H1 (cell line): ENCODE results near the gene R3HCC1L.

Source experiments
- ATF2 ChIP-seq: IDR thresholded peaks from 2 replicates; pipeline ENCODE4 v1.6.1; 2012; ENCODE audit warnings: low read length, inconsistent platforms
- CHD1 ChIP-seq: IDR thresholded peaks from 2 replicates; pipeline ENCODE4 v1.6.1; 2012; ENCODE audit warnings: low read depth, low read length, improper control_type of control experiment
- CHD7 ChIP-seq: fragments of 300-600 bp; sonication (generic); IDR thresholded peaks from 2 replicates; pipeline ENCODE4 v1.7.1; 2012; ENCODE audit warnings: low read length, moderate library complexity, mild to moderate bottlenecking, inconsistent platforms; ENCODE audit not compliant: insufficient replicate concordance
- CREB1 ChIP-seq: IDR thresholded peaks from 2 replicates; pipeline ENCODE4 v1.6.1; 2012; ENCODE audit warnings: inconsistent platforms
- FOSL1 ChIP-seq: IDR thresholded peaks from 2 replicates; pipeline ENCODE4 v1.6.1; 2011; ENCODE audit warnings: mild to moderate bottlenecking, low read depth, low read length, moderate library complexity; ENCODE audit not compliant: insufficient read depth
- POLR2A ChIP-seq, 2 experiments: IDR thresholded peaks; 1 replicate in 1 of 2; 2 replicates in 1 of 2; pipeline ENCODE4 v1.6.1; 2011; ENCODE audit warnings: low read depth in 2 of 2, low read length in 2 of 2, mild to moderate bottlenecking in 2 of 2; ENCODE audit errors: control extremely low read depth in 1 of 2
- POLR2AphosphoS5 ChIP-seq: IDR thresholded peaks from 2 replicates; pipeline ENCODE4 v1.6.1; 2011; ENCODE audit warnings: low read depth, low read length
- SAP30 ChIP-seq: fragments of 300-600 bp; sonication (generic); IDR thresholded peaks from 2 replicates; pipeline ENCODE4 v1.7.1; 2012; ENCODE audit warnings: low read length, moderate library complexity, mild to moderate bottlenecking, inconsistent platforms; ENCODE audit not compliant: insufficient read depth, insufficient replicate concordance
- SP4 ChIP-seq: IDR thresholded peaks from 2 replicates; pipeline ENCODE4 v1.6.1; 2012; ENCODE audit warnings: low read length, inconsistent platforms
- TAF1 ChIP-seq: IDR thresholded peaks from 2 replicates; pipeline ENCODE4 v1.6.1; 2011; ENCODE audit warnings: mild to moderate bottlenecking, low read depth, low read length
- TF ChIP-seq, protein P1 (sequence below): IDR thresholded peaks from 2 replicates; pipeline ENCODE4 v1.6.1; 2012; ENCODE audit warnings: inconsistent platforms

DNA sequence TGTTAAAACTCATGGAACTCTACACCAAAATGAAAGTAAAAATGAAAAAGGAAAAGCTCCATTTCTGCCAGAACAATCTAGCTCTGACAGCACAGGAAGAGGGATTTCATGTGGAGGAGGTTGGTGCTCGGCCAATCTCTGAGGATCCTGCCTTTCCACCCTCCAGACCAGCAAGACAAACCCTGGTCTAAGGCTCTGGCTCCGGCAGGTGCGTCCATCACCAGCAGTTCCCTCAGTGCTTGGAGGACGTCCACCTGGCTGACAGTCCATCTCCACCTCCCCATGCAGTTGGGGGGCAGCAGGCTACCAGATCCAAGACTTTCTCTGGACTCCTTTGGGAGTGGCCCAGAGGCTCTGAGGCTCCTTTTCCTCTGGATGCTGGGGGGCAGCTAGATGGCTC lies 158.5 kb downstream of the R3HCC1L start:
- no peak for TF ChIP-seq POLR2A (IDR thresholded peaks at IDR 0.05; ENCODE audit: control extremely low read depth in 1 of 2, low read depth in 2 of 2, low read length in 2 of 2)
- TF ChIP-seq CREB1: no peak
- TF ChIP-seq SP4: no peak
- TF ChIP-seq CHD1: no peak
- TF ChIP-seq CHD7: no peak
- TF ChIP-seq, protein P1, sequence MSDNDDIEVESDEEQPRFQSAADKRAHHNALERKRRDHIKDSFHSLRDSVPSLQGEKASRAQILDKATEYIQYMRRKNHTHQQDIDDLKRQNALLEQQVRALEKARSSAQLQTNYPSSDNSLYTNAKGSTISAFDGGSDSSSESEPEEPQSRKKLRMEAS: no peak
- TF ChIP-seq ATF2: no peak
- TF ChIP-seq POLR2AphosphoS5: no peak
- no peak for TF ChIP-seq FOSL1
- no peak for TF ChIP-seq SAP30
- no peak for TF ChIP-seq TAF1
